ENCODE data around the gene SMAD4. TPM values are rescaled to one million over a fixed set of nuclear protein-coding genes. Genes with fewer than 3 reads are reported as not detected.
A peak's percentile ranks its signal among the peaks of the same experiment; 100 is the strongest.
"Not testable (repeated sequence)": the region's sequence is repeated elsewhere in the genome, so short reads cannot be mapped to it uniquely, and the experiment has no call there.

Gene SMAD4
- total RNA-seq, 1 donor from 2014 or later: 165 TPM

DNA sequence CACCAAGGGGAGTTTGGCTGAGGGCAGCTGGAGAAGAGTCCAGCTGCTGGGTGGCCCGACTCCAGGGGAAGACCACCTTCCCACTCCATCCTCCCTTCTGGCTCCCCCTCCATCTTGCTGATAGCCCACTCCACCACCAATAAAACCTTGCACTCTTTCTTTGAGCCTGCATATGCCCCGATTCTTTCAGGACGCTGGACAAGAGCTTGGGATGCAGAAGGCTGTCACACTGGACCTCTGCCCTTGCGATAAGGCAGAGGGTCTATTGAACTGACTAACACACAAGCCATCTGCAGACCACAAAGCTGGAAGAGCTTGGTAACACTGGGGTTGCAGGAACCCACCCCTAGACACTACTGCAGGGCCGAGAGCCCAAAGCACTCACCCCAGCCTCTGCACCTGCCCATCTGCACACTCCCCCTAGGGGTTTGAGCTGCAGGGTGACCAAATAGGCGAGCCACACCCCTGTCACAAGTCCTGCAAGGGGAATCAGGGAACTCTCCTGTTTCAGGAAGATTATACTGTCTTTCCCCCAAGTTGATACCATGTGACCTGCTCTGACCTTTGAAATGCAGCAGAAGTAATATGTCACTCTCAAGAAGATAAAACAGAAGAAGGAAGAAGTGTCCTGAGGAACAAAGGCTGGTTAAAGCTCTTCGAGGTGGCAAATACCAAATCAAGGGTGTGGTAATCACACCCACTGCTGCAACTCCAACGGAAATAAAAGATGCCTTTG is 70.5 kb downstream of the SMAD4 start:
- Mint-ChIP-seq H3K27me3 (no peaks in the 10 kb centered on the region), H3K4me3 (ENCODE audit: low read depth) (no peak overlapping the region), H3K4me1 (ENCODE audit: low read depth) (no peaks in the 10 kb centered on the region), H3K9me3 (ENCODE audit: low read depth) (peaks cover 6% of the 10 kb centered on the region), H3K27ac (no peak overlapping the region), H3K36me3 (ENCODE audit: insufficient read depth) (peaks cover 7% of the 10 kb centered on the region)
- no peak for DNase-seq (ENCODE audit: low spot score, unreplicated experiment)
- TF ChIP-seq, protein P1, sequence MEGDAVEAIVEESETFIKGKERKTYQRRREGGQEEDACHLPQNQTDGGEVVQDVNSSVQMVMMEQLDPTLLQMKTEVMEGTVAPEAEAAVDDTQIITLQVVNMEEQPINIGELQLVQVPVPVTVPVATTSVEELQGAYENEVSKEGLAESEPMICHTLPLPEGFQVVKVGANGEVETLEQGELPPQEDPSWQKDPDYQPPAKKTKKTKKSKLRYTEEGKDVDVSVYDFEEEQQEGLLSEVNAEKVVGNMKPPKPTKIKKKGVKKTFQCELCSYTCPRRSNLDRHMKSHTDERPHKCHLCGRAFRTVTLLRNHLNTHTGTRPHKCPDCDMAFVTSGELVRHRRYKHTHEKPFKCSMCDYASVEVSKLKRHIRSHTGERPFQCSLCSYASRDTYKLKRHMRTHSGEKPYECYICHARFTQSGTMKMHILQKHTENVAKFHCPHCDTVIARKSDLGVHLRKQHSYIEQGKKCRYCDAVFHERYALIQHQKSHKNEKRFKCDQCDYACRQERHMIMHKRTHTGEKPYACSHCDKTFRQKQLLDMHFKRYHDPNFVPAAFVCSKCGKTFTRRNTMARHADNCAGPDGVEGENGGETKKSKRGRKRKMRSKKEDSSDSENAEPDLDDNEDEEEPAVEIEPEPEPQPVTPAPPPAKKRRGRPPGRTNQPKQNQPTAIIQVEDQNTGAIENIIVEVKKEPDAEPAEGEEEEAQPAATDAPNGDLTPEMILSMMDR (IDR thresholded peaks at IDR 0.05; ENCODE audit: unreplicated experiment): no peak

DNA sequence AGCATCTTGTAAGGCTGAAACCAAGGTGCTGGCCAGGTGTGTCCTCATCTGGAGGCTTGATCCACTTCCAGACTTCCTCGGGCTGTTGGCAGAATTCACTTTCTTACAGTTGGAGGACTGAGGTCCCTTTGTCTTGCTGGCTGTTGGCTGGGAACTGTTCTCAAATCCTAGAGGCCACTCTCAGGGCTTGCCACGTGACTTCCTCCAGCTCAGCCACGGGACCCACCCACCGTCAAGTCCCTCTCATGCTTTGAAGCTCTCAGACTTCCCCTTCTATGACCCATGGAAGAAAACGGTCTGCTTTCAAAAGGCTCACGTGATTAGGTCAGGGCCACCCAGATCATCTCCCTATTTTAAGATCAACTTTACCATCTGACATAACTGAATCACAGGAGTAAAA is 77.1 kb downstream of the SMAD4 start:
- TF ChIP-seq, protein P1 (IDR thresholded peaks at IDR 0.05; ENCODE audit: unreplicated experiment): no peak
- H3K9me3 Mint-ChIP-seq (ENCODE audit: low read depth): peaks cover 5% of the 10 kb centered on the region
- no peaks in the 10 kb centered on the region for H3K4me1 Mint-ChIP-seq (ENCODE audit: low read depth)
- no peak overlapping the region for H3K27ac Mint-ChIP-seq
- DNase-seq (ENCODE audit: low spot score, unreplicated experiment): no peak
- H3K4me3 Mint-ChIP-seq (ENCODE audit: low read depth): no peak overlapping the region
- H3K36me3 Mint-ChIP-seq (ENCODE audit: insufficient read depth): peaks cover 4% of the 10 kb centered on the region
- peaks cover 4% of the 10 kb centered on the region for H3K27me3 Mint-ChIP-seq

DNA sequence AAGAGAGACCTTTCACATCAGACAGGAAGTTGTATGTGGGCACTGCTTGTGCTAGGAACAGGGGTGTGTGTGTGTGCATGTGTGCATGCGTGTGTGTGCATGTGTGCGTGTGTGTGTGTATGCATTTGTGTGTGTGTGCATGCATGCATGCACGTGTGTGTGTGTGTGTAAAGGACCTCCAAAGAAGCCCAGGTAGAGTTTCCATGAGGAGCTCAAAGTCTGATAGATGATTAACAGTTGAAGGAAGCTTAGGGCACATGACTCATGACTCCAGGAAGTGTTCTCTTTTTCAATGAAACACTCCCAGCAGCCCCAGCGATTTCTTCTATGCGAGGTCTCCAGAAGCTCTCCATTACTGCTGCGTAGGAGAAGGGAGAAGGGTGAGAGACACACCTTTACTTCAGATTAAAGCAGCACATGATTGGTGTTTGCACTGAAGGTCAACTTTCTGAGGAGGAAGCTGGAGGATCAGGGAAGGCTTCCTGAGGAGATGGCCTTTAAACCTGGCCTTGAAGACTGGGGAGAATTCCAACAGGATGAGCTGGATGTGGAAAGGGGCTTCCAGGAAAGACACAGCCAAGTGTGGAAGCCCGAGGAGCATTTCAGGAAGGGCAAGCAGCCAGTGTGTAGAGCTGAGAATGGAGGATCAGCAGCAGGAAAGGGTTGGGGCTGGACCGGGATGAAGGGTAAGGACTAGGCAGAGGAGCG is 77.7 kb downstream of the SMAD4 start:
- Mint-ChIP-seq H3K36me3 (ENCODE audit: insufficient read depth) (peaks cover 1% of the 10 kb centered on the region), H3K4me3 (ENCODE audit: low read depth) (no peak overlapping the region), H3K27me3 (peaks cover 4% of the 10 kb centered on the region), H3K27ac (no peak overlapping the region), H3K4me1 (ENCODE audit: low read depth) (no peaks in the 10 kb centered on the region), H3K9me3 (ENCODE audit: low read depth) (peaks cover 1% of the 10 kb centered on the region)
- DNase-seq (ENCODE audit: low spot score, unreplicated experiment): no peak
- TF ChIP-seq, protein P1 (IDR thresholded peaks at IDR 0.05; ENCODE audit: unreplicated experiment): no peak

DNA sequence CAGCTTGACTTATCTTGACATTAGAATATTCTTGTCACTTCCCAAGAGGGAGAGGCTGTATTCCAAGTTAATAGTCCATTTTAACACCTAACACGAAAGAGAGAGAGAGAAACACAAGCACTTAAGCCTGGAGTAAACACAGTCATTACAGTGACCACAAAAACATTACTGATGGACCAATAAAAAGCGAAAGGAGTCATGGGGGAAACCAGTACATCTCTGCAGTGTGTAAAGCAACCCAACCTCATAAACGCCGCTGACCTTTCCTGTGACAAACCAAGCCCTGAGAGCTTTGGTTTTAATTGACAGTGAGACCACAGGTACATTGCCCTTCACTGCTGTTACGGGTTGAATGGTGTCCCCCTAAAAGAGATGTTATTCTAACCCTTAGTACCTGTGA is 78.3 kb downstream of the SMAD4 start:
- H3K4me3 Mint-ChIP-seq (ENCODE audit: low read depth): no peak overlapping the region
- peaks cover 1% of the 10 kb centered on the region for H3K36me3 Mint-ChIP-seq (ENCODE audit: insufficient read depth)
- no peaks in the 10 kb centered on the region for H3K9me3 Mint-ChIP-seq (ENCODE audit: low read depth)
- no peak for DNase-seq (ENCODE audit: low spot score, unreplicated experiment)
- H3K4me1 Mint-ChIP-seq (ENCODE audit: low read depth): no peaks in the 10 kb centered on the region
- TF ChIP-seq, protein P1 (IDR thresholded peaks at IDR 0.05; ENCODE audit: unreplicated experiment): no peak
- H3K27ac Mint-ChIP-seq: no peak overlapping the region
- peaks cover 4% of the 10 kb centered on the region for H3K27me3 Mint-ChIP-seq

DNA sequence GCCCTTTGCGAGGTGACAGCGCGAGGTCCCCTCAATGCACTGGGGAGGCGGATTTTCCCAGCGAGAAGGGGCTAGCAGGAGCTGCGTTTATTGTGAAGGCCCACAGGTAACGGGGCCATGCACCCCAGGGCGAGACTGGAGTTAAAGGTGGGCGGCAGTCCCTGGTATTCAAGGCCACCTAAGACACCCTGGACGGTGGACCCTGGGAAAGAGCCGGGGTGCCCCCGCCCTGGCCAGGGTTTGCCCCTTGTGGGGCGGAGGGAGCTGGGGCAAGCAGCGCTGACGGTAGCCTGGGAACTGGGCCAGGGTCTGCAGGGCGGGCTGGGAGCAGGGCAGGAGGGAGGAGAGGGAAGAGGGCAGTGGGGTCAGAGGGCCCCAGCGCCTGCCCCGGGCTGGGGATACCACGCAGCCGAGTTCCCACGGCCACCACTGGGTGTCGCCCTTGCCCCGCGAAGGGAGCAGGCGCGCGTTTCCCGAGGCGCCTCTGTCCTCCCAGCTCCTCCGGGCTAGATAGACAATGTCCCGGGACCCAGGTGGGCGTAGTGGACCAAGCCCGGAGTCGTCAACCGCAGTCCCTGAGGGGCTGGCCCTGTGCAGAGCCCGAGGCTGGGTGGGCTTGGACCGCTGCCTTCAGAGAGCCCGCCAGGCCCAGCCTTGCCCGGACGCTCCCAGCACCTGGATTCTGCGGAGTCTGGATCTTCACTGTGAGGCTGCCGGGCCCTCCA is 80.2 kb downstream of the SMAD4 start:
- no peaks in the 10 kb centered on the region for H3K9me3 Mint-ChIP-seq (ENCODE audit: low read depth)
- no peak overlapping the region for H3K27ac Mint-ChIP-seq
- no peaks in the 10 kb centered on the region for H3K4me1 Mint-ChIP-seq (ENCODE audit: low read depth)
- H3K4me3 Mint-ChIP-seq (ENCODE audit: low read depth): no peak overlapping the region
- TF ChIP-seq, protein P1 (IDR thresholded peaks at IDR 0.05; ENCODE audit: unreplicated experiment): peak; percentile 93
- peaks cover 4% of the 10 kb centered on the region for H3K27me3 Mint-ChIP-seq
- H3K36me3 Mint-ChIP-seq (ENCODE audit: insufficient read depth): no peaks in the 10 kb centered on the region
- peak; percentile 79 for DNase-seq (ENCODE audit: low spot score, unreplicated experiment)

DNA sequence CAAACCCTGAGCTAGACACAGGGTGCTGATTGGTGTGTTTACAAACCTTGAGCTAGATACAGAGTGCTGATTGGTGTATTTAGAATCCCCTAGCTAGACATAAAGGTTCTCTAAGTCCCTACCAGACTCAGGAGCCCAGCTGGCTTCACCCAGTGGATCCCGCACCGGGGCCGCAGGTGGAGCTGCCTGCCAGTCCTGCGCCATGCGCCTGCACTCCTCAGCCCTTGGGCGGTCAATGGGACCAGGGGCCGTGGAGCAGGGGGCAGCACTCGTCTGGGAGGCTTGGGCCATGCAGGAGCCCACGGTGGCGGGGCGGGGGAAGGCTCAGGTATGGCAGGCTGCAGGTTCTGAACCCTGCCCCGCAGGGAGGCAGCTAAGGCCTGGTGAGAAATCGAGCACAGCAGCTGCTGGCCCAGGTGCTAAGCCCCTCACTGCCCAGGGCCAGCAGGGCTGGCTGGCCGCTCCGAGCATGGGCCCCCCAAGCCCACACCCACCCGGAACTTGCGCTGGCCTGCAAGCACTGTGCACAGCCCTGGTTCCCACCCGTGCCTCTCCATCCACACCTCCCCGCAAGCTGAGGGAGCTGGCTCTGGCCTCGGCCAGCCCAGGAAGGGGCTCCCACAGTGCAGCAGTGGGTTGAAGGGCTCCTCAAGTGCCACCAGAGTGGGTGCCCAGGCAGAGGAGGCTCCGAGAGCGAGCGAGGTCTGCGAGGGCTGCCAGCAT is 81.8 kb downstream of the SMAD4 start:
- not testable (repeated sequence) for H3K36me3 Mint-ChIP-seq (ENCODE audit: insufficient read depth); H3K9me3 Mint-ChIP-seq (ENCODE audit: low read depth); H3K4me3 Mint-ChIP-seq (ENCODE audit: low read depth); H3K4me1 Mint-ChIP-seq (ENCODE audit: low read depth); H3K27ac Mint-ChIP-seq; DNase-seq (ENCODE audit: low spot score, unreplicated experiment); H3K27me3 Mint-ChIP-seq

DNA sequence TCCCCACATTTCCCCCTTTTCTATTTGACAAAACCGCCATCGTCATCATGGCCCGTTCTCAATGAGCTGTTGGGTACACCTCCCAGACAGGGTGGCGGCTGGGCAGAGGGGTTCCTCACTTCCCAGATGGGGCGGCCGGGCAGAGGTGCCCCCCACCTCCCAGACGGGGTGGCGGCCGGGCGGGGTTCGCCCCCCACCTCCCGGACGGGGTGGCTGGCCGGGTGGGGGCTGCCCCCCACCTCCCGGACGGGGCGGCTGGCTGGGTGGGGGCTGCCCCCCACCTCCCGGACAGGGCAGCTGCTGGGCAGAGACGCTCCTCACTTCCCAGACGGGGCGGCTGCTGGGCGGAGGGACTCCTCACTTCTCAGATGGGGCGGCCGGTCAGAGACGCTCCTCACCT is 87.0 kb downstream of the SMAD4 start:
- peaks cover 22% of the 10 kb centered on the region for H3K9me3 Mint-ChIP-seq (ENCODE audit: low read depth)
- not testable (repeated sequence) for DNase-seq (ENCODE audit: low spot score, unreplicated experiment); H3K4me1 Mint-ChIP-seq (ENCODE audit: low read depth); H3K27me3 Mint-ChIP-seq; H3K4me3 Mint-ChIP-seq (ENCODE audit: low read depth); H3K27ac Mint-ChIP-seq; H3K36me3 Mint-ChIP-seq (ENCODE audit: insufficient read depth)
